Measurements from ENCODE around the gene PSMD2.
A peak's percentile ranks its signal among the peaks of the same experiment; 100 is the strongest.

The PSMD2 gene

DNA sequence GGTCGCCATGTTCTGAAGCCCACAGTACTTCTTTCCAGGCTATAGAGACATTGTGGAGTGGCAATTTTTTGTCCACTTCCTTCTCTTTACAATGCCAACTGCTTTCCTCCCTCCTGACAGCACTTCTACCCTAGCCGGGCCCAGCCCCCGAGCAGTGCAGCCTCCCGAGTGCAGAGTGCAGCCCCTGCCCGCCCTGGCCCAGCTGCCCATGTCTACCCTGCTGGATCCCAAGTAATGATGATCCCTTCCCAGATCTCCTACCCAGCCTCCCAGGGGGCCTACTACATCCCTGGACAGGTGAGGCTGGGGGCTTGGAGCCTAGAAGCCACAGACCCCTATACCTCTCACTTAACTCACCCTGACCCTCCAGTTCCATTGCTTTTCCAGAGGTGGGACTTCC, 18.2 kb downstream of the PSMD2 start:
- DNase-seq (ENCODE audit: low read depth): no peak

DNA sequence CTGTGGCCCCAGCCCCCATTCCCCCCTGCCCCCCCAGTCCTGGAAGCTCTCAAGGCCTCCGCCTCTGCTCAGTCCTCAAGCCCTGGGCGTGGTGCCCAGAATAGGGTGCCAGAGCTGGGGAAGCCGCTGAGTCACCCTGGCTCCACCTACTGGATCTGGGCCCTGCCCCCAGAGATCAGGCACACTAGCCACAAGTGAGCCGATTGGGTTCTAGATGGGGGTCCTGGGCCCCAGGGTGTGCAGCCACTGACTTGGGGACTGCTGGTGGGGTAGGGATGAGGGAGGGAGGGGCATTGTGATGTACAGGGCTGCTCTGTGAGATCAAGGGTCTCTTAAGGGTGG, 21.0 kb downstream of the PSMD2 start:
- DNase-seq (ENCODE audit: low read depth): no peak

DNA sequence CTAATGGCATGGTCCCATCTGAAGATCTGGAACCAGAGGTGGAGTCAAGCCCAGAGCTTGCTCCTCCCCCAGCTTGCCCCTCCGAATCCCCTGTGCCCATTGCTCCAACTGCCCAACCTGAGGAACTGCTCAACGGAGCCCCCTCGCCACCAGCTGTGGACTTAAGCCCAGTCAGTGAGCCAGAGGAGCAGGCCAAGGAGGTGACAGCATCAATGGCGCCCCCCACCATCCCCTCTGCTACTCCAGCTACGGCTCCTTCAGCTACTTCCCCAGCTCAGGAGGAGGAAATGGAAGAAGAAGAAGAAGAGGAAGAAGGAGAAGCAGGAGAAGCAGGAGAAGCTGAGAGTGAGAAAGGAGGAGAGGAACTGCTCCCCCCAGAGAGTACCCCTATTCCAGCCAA, 22.6 kb downstream of the PSMD2 start:
- no peak for DNase-seq (ENCODE audit: low read depth)

DNA sequence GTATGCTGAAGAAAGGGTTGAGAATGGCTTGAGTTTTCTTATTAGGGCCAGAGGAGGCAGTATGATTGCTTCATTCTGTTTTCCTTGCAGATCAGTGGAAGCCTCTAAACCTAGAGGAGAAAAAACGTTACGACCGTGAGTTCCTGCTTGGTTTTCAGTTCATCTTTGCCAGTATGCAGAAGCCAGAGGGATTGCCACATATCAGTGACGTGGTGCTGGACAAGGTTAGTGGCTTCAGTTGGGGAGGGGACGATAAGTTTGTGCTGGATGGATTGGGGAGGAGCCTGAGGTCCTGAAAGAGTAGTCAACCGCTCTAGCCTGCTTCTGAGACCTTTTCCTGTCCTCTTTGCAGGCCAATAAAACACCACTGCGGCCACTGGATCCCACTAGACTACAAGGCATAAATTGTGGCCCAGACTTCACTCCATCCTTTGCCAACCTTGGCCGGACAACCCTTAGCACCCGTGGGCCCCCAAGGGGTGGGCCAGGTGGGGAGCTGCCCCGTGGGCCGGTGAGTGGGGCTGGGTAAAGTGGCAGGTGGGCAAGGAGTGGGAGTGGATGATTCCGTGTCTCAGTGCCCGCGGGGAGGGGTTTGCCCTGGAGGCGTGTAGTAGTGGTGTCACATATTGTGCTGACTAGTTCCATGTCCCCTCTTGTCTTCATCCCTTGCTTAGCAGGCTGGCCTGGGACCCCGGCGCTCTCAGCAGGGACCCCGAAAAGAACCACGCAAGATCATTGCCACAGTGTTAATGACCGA, 23.9 kb downstream of the PSMD2 start:
- DNase-seq (ENCODE audit: low read depth): no peak

DNA sequence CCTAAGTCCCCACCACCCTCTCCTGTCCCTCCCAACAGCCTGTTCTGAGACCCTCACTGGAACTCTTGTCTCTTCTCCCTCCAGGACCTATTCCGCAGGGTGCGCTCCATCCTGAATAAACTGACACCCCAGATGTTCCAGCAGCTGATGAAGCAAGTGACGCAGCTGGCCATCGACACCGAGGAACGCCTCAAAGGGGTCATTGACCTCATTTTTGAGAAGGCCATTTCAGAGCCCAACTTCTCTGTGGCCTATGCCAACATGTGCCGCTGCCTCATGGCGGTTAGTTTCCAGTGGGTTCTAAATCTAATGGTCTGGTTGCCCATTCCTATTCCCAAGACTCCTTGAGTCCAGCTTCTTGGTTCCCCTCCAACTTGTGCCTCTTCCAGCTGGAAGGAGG, 24.7 kb downstream of the PSMD2 start:
- no peak for DNase-seq (ENCODE audit: low read depth)

DNA sequence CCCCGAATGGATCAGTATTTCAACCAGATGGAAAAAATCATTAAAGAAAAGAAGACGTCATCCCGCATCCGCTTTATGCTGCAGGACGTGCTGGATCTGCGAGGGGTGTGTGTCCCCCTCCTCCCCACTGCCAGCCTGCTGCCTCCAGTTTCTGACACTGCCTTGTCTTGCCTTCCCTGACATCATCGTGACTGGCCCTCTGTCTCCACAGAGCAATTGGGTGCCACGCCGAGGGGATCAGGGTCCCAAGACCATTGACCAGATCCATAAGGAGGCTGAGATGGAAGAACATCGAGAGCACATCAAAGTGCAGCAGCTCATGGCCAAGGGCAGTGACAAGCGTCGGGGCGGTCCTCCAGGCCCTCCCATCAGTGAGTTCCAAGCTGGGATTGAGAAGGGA, 26.2 kb downstream of the PSMD2 start:
- no peak for DNase-seq (ENCODE audit: low read depth)

DNA sequence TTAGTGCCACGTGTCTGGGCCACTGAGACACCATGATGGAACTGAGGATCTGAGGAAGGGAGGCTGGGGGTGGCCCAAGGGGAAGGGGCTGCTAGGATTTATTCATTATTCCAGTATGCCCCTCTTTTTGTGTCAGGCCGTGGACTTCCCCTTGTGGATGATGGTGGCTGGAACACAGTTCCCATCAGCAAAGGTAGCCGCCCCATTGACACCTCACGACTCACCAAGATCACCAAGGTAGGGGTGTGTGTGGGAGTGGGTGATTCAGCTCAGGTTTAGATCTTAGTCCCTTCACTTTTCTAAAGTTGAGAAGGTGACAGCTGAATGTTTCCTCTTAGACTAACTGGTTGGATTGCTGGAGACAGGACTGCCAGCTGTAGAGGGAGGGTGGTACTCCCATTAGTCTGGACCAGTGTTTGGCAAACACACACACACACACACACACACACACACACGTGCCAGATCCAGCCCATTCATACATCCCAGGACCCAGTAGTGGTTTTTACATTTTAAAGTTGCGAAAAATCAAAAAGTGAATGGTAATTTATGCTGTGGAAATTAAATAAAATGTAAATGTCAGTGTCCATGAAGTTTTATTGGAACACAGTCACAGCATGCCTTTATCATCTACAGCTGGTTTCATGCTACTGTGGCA, 26.8 kb downstream of the PSMD2 start:
- DNase-seq (ENCODE audit: low read depth): peak; percentile 21

DNA sequence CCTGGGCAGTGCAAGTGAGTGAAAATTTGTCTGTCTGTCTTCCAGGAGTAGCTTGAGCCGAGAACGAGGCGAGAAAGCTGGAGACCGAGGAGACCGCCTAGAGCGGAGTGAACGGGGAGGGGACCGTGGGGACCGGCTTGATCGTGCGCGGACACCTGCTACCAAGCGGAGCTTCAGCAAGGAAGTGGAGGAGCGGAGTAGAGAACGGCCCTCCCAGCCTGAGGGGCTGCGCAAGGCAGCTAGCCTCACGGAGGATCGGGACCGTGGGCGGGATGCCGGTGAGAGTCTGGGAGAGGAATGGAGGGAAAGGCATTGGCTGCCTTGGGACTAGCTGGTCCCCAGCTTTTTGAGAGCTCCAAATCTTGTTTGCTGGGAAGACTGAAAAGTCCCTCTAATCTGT, 28.1 kb downstream of the PSMD2 start:
- DNase-seq (ENCODE audit: low read depth): no peak

DNA sequence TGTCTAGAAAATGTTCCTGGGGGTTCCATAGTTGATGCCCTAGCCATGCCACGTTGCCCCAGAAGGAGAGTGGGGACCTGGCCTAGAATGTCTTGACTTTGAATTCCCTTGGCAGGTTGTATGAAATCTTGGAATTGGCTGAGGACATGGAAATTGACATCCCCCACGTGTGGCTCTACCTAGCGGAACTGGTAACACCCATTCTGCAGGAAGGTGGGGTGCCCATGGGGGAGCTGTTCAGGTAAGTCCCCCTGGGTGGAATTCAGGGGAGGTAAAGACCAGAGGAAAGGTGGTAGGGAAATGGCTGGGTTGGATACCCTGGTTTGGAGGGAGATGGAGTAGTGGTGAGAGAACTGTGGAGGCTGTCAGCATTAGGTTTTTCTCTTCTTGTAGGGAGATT, 29.5 kb downstream of the PSMD2 start:
- DNase-seq (ENCODE audit: low read depth): no peak

DNA sequence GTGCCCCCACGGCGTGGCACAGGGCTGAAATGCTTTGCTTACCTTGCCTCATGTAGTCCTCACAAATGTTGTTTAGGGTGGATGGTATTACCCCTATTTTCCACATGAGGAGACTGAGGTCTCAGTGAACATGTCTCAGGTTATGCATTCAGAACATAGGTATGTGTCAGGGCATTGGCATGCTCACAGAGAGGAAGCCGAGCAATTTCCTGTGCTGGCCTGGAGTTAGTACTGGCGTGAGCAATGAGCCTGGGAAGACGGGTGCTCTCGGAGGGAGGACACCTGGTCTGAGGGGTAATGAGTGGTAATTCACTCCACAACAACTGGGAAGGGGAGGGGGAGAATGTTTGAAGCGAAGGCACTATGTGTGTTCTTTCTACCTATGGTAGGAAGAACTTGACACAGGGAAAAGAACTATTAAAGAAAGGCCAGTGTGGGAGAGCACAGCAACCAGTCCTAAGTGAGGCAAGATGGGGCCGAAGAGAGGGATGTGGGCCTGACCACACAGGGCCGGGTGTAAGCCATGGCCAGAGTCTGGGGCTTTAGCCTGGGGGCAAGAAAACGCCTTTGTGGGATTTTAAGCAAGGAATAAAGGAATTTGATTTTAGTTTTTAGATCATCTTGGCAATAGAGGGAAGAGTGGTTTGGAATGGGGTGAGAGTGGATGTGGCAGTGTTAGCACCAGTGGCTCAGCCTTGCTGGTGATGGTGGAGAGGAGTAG, 33.5 kb downstream of the PSMD2 start:
- no peak for DNase-seq (ENCODE audit: low read depth)

DNA sequence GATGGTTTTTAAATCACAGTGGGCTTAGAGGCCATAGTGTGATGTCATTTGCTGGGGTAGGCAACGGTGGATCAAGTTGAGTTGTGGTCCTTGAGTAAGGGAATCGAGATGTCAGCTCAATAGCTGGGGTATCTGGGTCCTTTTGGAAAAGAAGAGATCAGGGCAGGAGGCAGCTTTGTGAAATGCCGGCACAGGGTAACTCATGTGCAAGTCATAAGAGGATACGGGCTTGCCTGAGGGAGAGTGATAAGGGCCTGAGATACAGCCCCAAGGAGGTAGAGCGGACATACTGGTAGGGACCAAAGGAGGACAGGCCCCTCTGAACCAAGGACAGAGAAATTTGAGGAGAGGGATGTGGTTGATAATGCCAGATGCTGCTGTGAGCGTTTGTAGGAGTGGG, 34.1 kb downstream of the PSMD2 start:
- no peak for DNase-seq (ENCODE audit: low read depth)

DNA sequence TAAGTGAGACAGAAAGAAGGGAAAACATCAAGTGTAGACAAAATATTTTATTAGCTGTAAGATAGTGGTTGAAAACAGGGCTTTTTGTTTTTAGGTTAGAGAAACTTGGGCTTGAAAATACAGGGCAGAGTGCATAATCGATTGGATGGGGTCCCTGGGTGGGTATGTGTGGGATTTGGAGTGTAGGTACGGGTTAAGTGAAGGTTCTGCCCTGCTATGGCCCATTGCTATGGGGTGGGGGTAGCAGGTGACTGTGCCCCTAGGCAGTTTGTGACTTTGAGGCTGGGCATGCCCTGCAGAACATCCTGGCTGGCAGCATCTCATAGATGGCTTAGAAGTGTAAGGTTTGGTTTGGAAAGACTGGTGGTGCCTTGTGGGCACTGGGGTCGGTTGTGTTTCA, 34.7 kb downstream of the PSMD2 start:
- no peak for DNase-seq (ENCODE audit: low read depth)

DNA sequence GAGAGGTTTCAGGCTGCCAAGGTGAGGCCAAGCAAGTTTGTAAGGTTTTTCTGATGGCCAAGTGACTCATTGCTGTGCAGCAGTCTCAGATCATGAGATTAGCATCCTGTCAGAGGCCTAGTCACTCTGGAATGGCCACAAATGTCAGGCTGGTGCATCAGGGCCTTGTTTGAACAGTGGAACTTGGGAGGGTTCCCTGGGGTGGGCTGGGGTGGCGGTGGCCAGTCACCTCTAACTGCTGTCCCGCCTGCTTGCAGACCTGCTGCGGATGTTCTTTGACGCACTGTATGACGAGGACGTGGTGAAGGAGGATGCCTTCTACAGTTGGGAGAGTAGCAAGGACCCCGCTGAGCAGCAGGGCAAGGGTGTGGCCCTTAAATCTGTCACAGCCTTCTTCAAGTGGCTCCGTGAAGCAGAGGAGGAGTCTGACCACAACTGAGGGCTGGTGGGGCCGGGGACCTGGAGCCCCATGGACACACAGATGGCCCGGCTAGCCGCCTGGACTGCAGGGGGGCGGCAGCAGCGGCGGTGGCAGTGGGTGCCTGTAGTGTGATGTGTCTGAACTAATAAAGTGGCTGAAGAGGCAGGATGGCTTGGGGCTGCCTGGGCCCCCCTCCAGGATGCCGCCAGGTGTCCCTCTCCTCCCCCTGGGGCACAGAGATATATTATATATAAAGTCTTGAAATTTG, 35.6 kb downstream of the PSMD2 start:
- DNase-seq (ENCODE audit: low read depth): no peak

DNA sequence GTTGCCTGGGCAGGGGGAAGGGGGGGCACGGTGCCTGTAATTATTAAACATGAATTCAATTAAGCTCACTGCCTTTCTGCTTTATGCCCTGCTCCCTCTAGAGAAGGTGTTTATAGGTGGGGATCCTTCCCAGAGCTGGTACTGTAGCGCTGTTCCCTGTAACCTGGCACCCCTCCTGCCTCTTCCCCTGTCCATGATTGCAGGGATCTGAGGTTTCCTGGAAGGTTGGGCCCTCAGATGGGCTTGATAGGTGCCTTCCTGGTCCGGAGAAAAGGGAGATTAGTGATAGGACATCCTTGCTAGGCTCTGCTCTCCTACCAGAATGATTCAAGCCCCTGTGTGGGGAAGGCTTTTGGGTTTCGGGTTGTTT, 36.2 kb downstream of the PSMD2 start:
- no peak for DNase-seq (ENCODE audit: low read depth)

DNA sequence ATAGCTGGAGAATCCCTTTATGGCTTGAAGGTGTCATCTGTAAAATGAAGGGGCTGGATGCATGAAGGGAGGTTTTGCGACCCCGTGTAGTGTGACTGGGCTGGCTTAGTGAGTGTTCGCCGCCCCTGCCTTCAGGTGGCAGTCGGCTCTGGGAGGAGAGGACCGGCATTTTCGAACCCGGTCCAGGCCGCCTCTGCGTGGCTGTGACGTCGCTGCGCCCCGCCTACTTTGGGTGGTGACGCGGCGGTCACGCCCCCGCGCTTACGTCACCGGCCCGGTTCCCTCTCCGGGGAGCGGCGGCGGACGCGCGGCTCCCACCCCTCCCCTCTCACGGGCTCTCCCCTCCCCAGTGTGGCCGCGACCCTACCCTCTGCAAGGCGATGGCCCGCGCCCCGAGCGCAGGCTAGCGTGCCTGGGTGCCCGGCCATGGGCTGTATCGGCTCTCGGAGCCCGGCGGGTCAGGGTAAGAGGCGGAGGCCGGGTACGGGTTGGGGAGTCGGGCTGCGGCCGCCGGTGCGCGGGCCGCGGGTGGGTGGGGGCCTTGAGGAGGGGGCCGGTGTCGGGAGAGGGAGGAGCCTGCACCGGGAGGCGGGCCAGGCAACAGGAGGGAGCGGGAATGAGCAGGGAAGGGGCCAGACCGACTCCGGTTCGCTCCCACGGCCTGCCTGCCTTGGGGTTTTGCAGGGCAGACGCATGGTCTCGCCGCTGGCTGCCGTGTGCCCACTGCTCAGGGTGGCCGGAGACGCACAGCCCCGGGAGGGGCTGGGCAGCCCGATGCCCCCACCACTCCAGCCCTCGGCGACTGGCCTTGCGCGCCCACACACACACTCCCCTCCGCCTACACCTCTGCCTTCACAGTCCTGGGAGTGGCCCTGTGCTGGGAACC, 36.9 kb downstream of the PSMD2 start:
- DNase-seq (ENCODE audit: low read depth): peak; percentile 77

DNA sequence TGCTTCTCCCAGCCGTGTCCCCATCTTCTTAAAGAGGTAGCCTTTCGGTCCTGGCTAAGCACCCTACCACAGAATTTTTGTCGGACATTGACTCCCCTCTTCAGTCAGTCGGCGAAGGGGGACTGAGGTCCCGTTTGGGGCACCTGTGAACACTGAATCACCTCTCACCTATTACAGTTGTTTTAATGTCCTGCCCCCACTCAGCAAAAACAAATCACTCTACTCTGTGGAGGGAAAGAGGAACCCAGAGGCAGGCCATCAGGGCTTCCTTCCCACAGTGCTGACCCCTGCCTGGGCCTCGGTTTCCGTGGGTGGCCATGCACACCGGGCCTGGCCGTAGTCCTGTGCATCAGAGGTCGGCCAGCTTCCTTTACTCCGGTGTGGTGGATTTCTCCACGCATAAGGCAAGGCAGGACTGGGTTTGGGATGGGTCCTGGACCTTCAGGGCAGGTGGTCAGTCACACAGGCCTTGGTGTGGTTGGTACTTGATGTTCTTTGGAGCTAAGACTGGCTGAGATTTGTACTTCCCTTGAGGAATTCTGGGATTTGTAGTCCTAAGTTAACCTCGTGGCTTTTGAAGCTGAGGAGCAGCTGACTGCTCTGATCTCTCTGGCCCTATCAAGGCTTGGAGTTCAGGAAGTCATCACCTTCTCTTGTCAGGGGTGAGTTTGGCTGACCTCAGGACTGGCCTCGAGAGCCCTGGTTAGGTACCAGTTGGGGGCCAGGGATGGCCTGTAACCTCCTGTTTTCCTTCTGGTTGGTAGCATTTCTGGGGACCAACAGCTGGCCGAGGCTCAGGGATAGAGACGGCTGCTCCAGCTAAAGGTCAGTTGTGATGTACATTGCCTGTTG, 37.7 kb downstream of the PSMD2 start:
- DNase-seq (ENCODE audit: low read depth): no peak

DNA sequence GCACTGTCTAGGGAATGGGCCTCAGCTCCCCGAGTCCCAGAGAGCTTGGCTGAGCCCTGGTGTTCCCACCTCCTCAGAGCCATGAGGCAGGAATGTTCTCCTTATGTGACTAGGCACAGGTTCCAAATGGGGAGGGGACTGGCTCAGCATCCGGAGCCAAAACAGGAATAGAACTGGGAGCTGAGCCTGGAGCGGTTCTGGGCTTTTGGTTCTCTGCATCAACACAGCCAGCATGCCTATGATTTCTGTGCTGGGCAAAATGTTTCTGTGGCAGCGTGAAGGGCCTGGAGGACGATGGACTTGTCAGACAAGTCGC, 38.3 kb downstream of the PSMD2 start, which contains the start of gene FAM131A:
Gene FAM131A, plus strand, starts transcription at position 202 of the 316 bp plus-strand sequence. Its CDS starts 31 bp downstream, at position 233.
- DNase-seq (ENCODE audit: low read depth): no peak

DNA sequence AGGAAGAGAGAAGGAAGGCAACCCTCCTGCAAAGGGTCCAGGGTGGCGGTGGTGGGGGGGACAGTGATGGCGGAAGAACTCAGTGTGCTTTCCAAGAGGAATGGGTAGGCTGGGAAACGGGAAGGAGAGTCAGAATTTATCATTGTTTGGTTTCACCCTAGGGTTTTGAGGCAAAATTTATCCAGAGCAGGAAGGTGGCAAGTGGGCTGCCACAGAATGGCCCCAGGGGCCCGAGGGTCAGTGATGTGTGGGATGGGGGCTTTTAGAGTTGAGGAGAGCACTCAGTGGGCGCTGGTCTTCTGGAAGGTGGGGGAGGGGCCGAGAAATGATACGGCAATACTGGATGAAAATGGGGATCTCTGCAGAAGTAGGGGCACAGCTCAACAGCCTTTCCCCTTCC, 38.9 kb downstream of the PSMD2 start:
- no peak for DNase-seq (ENCODE audit: low read depth)

DNA sequence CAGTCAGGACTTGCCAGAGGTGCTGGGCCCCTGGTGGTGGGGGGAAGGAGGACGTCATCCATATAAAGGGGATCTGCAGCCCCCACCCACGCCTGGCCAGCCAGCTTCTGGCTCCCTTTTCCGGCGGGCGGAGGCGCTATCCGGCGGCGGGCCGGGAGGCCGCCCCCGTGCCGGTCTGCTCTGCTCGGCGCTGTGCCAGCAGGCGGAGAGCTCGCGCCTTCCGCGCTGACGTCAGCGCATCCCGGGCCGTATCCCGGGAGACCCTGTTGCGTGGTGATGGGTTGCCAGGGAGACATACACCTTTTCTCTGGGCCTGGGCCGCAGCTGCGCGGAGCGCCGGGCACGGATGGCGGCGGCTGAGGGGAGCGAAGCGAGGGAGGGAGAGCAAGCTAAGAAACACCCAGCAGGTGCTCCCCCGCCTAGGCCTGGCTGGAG, 39.5 kb downstream of the PSMD2 start:
- no peak for DNase-seq (ENCODE audit: low read depth)

DNA sequence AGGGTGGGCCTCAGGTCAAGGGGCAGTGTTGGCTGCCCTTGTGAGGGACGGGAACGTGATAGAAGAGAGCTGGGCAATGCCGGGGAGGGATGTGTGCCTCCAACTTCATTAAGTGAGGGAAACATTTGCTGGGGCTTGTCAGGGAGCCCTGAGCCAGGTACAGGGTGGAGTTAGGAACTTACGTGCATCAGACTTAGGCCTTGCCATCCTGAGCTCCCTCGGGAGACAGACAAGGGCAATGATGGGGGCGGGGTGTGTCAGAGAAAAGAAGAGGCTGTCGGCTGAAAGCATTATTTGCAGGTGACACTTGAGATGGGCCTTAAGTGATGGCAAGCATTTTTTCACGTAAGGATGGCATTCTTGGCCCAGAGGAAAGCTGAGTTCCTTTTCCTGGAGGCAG, 40.0 kb downstream of the PSMD2 start:
- no peak for DNase-seq (ENCODE audit: low read depth)
